Activated CD8-positive, alpha-beta memory T cell treated with anti-CD3 and anti-CD28 coated beads for 36 hours (primary cell): ENCODE data around the gene CDH2. TPM values are rescaled to one million over a fixed set of nuclear protein-coding genes. Genes with fewer than 3 reads are reported as not detected.

Source experiments
- CTCF ChIA-PET: fragments of 350-600 bp; sonication (Branson Sonifier 250); formaldehyde crosslinking; loops from one replicate; lab custom pipeline; 2021; ENCODE audit warnings: antibody characterized with exemption; lab: Charles Lee
- POLR2A ChIA-PET: fragments of 350-600 bp; sonication (Branson Sonifier 250); formaldehyde crosslinking; loops from one replicate; lab custom pipeline; 2021; ENCODE audit warnings: antibody characterized with exemption; lab: Charles Lee
- total RNA-seq, 2 experiments: library from RNA; stranded (reverse); gene quantifications; one replicate each; pipeline ENCODE4 v1.2.3, GENCODE V29; 2021

CDH2 gene
- under 1 TPM; 0.13 to 0.17 TPM for total RNA-seq

- ChIA-PET CTCF (no interaction called here), POLR2A (no interaction called here)
Measured at GRCh38 chr18:28176948-28177827, at the start of gene CDH2. Gene CDH2, minus strand, starts transcription at chr18:28177130. Its CDS starts 108 bp downstream, at chr18:28177022.

GRCh38 chr18:28212060-28212459 is 35.1 kb upstream of the CDH2 start:
- CTCF ChIA-PET: no interaction called here
- POLR2A ChIA-PET: no interaction called here

- POLR2A ChIA-PET: no interaction called here
- CTCF ChIA-PET: no interaction called here
Measured at GRCh38 chr18:28208712-28209265, 31.9 kb upstream of the CDH2 start.

- ChIA-PET POLR2A (no interaction called here), CTCF (no interaction called here)
Measured at GRCh38 chr18:28208268-28208667, 31.3 kb upstream of the CDH2 start.

GRCh38 chr18:28204154-28204553 is 27.2 kb upstream of the CDH2 start:
- POLR2A ChIA-PET: no interaction called here
- CTCF ChIA-PET: no interaction called here

GRCh38 chr18:28201056-28201455 is 24.1 kb upstream of the CDH2 start:
- ChIA-PET POLR2A (no interaction called here), CTCF (no interaction called here)

GRCh38 chr18:28198620-28199019 is 21.7 kb upstream of the CDH2 start:
- ChIA-PET POLR2A (no interaction called here), CTCF (no interaction called here)

- ChIA-PET POLR2A (no interaction called here), CTCF (no interaction called here)
Measured at GRCh38 chr18:28193177-28193778, 16.3 kb upstream of the CDH2 start.

GRCh38 chr18:28189400-28190239 is 12.7 kb upstream of the CDH2 start:
- ChIA-PET CTCF (no interaction called here), POLR2A (no interaction called here)

GRCh38 chr18:28185121-28185520 is 8.2 kb upstream of the CDH2 start:
- POLR2A ChIA-PET: no interaction called here
- CTCF ChIA-PET: no interaction called here

- POLR2A ChIA-PET: no interaction called here
- CTCF ChIA-PET: no interaction called here
Measured at GRCh38 chr18:28183418-28184078, 6.6 kb upstream of the CDH2 start.

GRCh38 chr18:28181616-28182015 is 4.7 kb upstream of the CDH2 start:
- ChIA-PET CTCF (no interaction called here), POLR2A (no interaction called here)

GRCh38 chr18:28178720-28179119 is 1.8 kb upstream of the CDH2 start:
- CTCF ChIA-PET: no interaction called here

GRCh38 chr18:28177828-28178635 is 1.1 kb upstream of the CDH2 start:
- ChIA-PET POLR2A (no interaction called here), CTCF (no interaction called here)

More at GRCh38 chr18:28178720-28179119, 1.8 kb upstream of the CDH2 start:
- POLR2A ChIA-PET: no interaction called here

GRCh38 chr18:28176698-28176947 is 307 bp downstream of the CDH2 start:
- ChIA-PET CTCF (no interaction called here), POLR2A (no interaction called here)

GRCh38 chr18:28175930-28176697 is 816 bp downstream of the CDH2 start:
- ChIA-PET CTCF (no interaction called here), POLR2A (no interaction called here)

GRCh38 chr18:28175150-28175929 is 1.6 kb downstream of the CDH2 start:
- ChIA-PET POLR2A (no interaction called here), CTCF (no interaction called here)
